Tibial artery (tissue), 4 donors: ENCODE data around the gene CHMP4A.
A peak's percentile ranks its signal among the peaks of the same experiment; 100 is the strongest.

Source experiments
- DNase-seq, 2 donors: peaks; one replicate each; pipeline ENCODE4 v3.0.0-alpha.2; 2019
- H3K27ac ChIP-seq, 2 donors: fragments of 200-600 bp; sonication (generic) in 1 of 2; 1 replicate in 1 of 2; 2 replicates in 1 of 2; pipeline ENCODE4 v1.5.1; 2018 to 2019; ENCODE audit warnings: mild to moderate bottlenecking in 1 of 2
- H3K27me3 ChIP-seq, 2 donors: fragments of 200-600 bp; sonication (generic) in 1 of 2; one replicate each; pipeline versions ENCODE4 v1.5.1 to v1.6.0; 2016 to 2019
- H3K36me3 ChIP-seq, 3 donors: fragments of 200-600 bp; sonication (generic) in 2 of 3; one replicate each; pipeline ENCODE4 v1.5.1; 2016 to 2019; ENCODE audit warnings: mild to moderate bottlenecking in 2 of 3
- H3K4me1 ChIP-seq, 4 donors: fragments of 200-600 bp; sonication (generic) in 2 of 4; 1 replicate in 3 of 4; 2 replicates in 1 of 4; pipeline ENCODE4 v1.5.1; 2016 to 2019
- H3K4me3 ChIP-seq, 2 donors: fragments of 200-600 bp; sonication (generic) in 1 of 2; 1 replicate in 1 of 2; 2 replicates in 1 of 2; pipeline ENCODE4 v1.5.1; 2018 to 2019; ENCODE audit warnings: mild to moderate bottlenecking in 2 of 2
- H3K9me3 ChIP-seq, 3 donors: fragments of 200-600 bp; sonication (generic) in 1 of 3; one replicate each; pipeline ENCODE4 v1.5.1; 2016 to 2019
- CTCF ChIP-seq, 2 experiments: fragments of 200-600 bp in 1 of 2; fragments of 450-650 bp in 1 of 2; IDR thresholded peaks; one replicate each; pipeline ENCODE4 v1.5.1; 2017 to 2019; ENCODE audit warnings: antibody characterized with exemption in 2 of 2, mild to moderate bottlenecking in 1 of 2, moderate library complexity in 1 of 2
- intact Hi-C: fragments of 100-400 bp; cut with DNase I; formaldehyde crosslinking; loops from one replicate; pipeline ENCODE4 v1.15.0; 2023; ENCODE audit warnings: low total_unique reads

Gene CHMP4A

GRCh38 chr14:24212924-24213865, at the start of gene CHMP4A:
Gene CHMP4A (minus strand): TSS chr14:24213488. CDS start chr14:24213439, 49 bp downstream.
- Histone ChIP-seq H3K36me3 (peaks cover 18 to 35% (median 34%) of the 10 kb centered on the region in 3 donors), H3K4me3 (peak within 1 kb of the TSS; percentile 62 to 90), H3K27me3 (no peaks in the 10 kb centered on the region), H3K9me3 (no peaks in the 10 kb centered on the region), H3K4me1 (peaks cover 0 to 31% (median 27%) of the 10 kb centered on the region in 4 donors), H3K27ac (peak within 1 kb of the TSS; percentile 89 to 96)
- TF ChIP-seq CTCF (IDR thresholded peaks at IDR 0.05), result peak in 1 of 2 experiments; percentile 14
- peak; percentile 98 to 99 for DNase-seq
- intact Hi-C loops, result no loop called here

- no peak for DNase-seq
- Histone ChIP-seq H3K27me3 (no peaks in the 10 kb centered on the region), H3K27ac (no peak overlapping the region), H3K36me3 (peaks cover 9 to 26% (median 18%) of the 10 kb centered on the region in 3 donors), H3K9me3 (no peaks in the 10 kb centered on the region), H3K4me1 (peaks cover 0 to 13% (median 10%) of the 10 kb centered on the region in 4 donors), H3K4me3 (no peak overlapping the region)
- intact Hi-C loops, result no loop called here
- no peak for TF ChIP-seq CTCF (IDR thresholded peaks at IDR 0.05)
Observed at GRCh38 chr14:24261969-24262327, 48.7 kb upstream of the CHMP4A start.

DNA sequence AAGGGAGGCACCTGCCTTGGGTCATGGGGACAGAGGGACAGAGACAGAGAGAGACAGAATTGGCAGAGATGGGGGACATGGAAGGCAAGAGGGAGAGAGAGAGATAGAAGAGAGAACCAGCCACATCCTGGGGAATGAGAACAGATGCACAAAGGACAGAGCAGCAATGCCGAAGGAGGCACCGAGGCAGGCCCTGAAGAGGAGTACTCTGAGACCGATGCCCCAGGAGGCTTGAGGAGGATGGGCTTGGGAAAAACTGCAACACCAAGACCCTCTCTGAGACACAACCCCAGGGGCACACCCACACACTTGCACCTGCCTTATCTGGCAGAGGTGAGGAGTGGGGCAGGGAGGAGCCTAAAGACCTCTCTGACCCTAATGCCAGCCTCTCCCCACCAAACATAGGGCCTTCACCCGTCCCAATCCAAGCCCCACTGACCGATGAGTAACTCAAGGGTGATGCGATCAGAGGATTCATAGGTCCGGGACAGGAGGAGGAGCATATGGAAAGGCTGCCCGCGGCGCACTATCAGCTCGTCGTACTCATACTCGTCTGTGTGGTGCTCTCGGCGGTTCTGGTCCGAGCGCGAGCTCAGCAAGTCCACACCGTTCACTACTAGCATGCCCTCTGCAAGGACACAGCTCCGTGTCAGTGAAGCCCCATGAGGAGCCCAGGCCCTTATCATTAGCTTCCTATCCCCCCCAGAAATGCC, 48.1 kb upstream of the CHMP4A start:
- intact Hi-C loops, result no loop called here
- H3K27ac ChIP-seq, result no peak overlapping the region
- H3K4me1 ChIP-seq, result peaks cover 0 to 13% (median 10%) of the 10 kb centered on the region in 4 donors
- H3K27me3 ChIP-seq, result no peaks in the 10 kb centered on the region
- DNase-seq, result no peak
- peaks cover 3 to 20% (median 12%) of the 10 kb centered on the region in 3 donors for H3K36me3 ChIP-seq
- no peaks in the 10 kb centered on the region for H3K9me3 ChIP-seq
- H3K4me3 ChIP-seq, result no peak overlapping the region
- no peak for TF ChIP-seq CTCF (IDR thresholded peaks at IDR 0.05)

DNA sequence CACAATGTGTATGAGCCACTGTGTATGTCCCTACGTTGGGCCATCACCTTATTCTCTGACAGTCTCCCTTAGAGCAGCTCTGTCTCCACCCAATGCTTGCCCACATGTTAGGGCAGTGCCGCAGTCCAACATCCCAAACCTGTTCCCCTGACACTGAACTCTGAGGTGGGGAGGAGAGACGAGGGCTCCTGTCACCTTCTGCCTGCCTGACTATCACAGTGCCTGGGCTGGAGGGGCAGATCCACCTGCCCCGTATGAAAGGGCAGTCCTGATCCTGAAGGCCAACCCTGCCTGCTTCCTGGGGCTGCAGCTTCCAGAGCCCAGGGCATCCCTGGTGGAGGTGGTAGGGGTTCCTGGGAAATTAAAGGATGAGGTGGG, 47.5 kb upstream of the CHMP4A start:
- Histone ChIP-seq H3K4me1 (peaks cover 0 to 13% (median 10%) of the 10 kb centered on the region in 4 donors), H3K27me3 (no peaks in the 10 kb centered on the region), H3K27ac (no peak overlapping the region), H3K4me3 (no peak overlapping the region), H3K9me3 (no peaks in the 10 kb centered on the region), H3K36me3 (peaks cover 0 to 14% (median 7%) of the 10 kb centered on the region in 3 donors)
- TF ChIP-seq CTCF (IDR thresholded peaks at IDR 0.05), result no peak
- intact Hi-C loops, result no loop called here
- DNase-seq, result no peak

DNA sequence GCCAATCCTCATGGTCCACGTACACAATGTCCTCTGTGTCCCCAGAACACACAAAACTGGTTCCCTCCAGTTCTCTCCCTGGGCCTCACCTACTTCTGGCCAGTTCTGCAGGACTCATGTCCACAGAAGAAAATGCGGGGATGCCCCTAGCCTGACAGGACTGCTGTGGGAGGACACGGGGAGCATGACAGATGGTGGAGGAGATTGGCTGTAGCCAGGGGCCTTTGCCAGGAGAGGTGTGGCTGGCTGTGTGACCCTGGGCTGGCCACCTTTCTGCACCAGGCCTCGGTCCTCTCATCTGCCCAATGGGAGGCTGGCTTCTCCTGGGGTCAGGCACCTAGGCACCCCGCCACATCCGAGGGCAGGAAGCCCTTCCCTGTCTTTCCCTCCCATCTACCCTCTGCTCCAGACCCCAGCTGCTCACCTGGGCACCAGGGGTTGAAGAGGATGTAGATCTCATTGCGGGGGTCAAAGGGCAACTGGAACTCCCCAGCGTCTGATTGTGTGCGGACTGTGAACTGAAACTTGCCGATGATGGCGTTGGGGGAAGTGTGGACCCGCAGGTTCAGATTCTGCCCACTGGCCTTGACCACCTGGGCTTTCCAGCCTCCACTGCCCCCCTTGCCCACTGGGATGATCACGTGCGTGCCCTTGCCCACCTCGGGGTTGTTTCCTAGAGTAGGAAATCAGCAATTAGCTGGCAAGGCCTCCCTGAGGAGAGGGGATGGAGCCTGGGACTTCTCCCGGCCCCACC, 46.9 kb upstream of the CHMP4A start:
- Histone ChIP-seq H3K27ac (no peak overlapping the region), H3K36me3 (peaks cover 0 to 11% (median 2%) of the 10 kb centered on the region in 3 donors), H3K4me1 (peaks cover 0 to 13% (median 10%) of the 10 kb centered on the region in 4 donors), H3K9me3 (no peaks in the 10 kb centered on the region), H3K4me3 (no peak overlapping the region), H3K27me3 (no peaks in the 10 kb centered on the region)
- DNase-seq, result peak in 1 of 2 donors; percentile 50
- no peak for TF ChIP-seq CTCF (IDR thresholded peaks at IDR 0.05)
- intact Hi-C loops, result no loop called here
